Thoracic aorta (tissue), 2 donors: ENCODE measurements around the gene RCAN3. TPM values are rescaled to one million over a fixed set of nuclear protein-coding genes. Genes with fewer than 3 reads are reported as not detected.
"Not testable (repeated sequence)": the region's sequence is repeated elsewhere in the genome, so short reads cannot be mapped to it uniquely, and the experiment has no call there.

ENCODE experiments used
- ATAC-seq: fragments of 150-250 bp; one replicate; pipeline ENCODE4 v1.8.0; 2017; ENCODE audit warnings: low read depth; ENCODE audit not compliant: insufficient number of reproducible peaks, low FRiP score
- DNase-seq: peaks from one replicate; pipeline ENCODE4 v3.0.0-alpha.2; 2020; ENCODE audit warnings: low spot score
- H3K27ac ChIP-seq, 2 donors: fragments of 200-600 bp; sonication (generic); 1 replicate in 1 of 2; 2 replicates in 1 of 2; pipeline ENCODE4 v1.5.1; 2016; ENCODE audit warnings: mild to moderate bottlenecking in 2 of 2, moderate library complexity in 2 of 2
- H3K27me3 ChIP-seq: fragments of 200-600 bp; sonication (generic); replicated peaks from 2 replicates; pipeline ENCODE4 v1.6.0; 2016; ENCODE audit warnings: mild to moderate bottlenecking; ENCODE audit not compliant: insufficient read depth
- H3K36me3 ChIP-seq: fragments of 200-600 bp; sonication (generic); one replicate; pipeline ENCODE4 v1.5.1; 2016
- H3K4me1 ChIP-seq, 2 donors: fragments of 200-600 bp; sonication (generic); 1 replicate in 1 of 2; 2 replicates in 1 of 2; pipeline versions ENCODE4 v1.5.1 to v1.6.0; 2016; ENCODE audit warnings: low read depth in 2 of 2, mild to moderate bottlenecking in 1 of 2; ENCODE audit not compliant: control insufficient read depth in 1 of 2
- H3K4me3 ChIP-seq: fragments of 200-600 bp; sonication (generic); 2 replicates; pipeline ENCODE4 v1.5.1; 2016; ENCODE audit warnings: mild to moderate bottlenecking
- H3K9me3 ChIP-seq: fragments of 200-600 bp; sonication (generic); 2 replicates; pipeline ENCODE4 v1.5.1; 2016
- total RNA-seq, 2 donors: library from RNA; depleted of rRNA; stranded (reverse); fragments of >200 nt; gene quantifications; one replicate each; pipeline versions ENCODE4 v1.1.0 to v1.2.3, GENCODE V29; 2016
- TF ChIP-seq, protein P1 (sequence below): fragments of 200-600 bp; sonication (generic); IDR thresholded peaks from one replicate; pipeline ENCODE4 v1.5.1; 2019; ENCODE audit warnings: antibody characterized with exemption

The RCAN3 gene
- total RNA-seq, 2 donors from 2014 or later = 2.6 to 7.3 TPM

DNA sequence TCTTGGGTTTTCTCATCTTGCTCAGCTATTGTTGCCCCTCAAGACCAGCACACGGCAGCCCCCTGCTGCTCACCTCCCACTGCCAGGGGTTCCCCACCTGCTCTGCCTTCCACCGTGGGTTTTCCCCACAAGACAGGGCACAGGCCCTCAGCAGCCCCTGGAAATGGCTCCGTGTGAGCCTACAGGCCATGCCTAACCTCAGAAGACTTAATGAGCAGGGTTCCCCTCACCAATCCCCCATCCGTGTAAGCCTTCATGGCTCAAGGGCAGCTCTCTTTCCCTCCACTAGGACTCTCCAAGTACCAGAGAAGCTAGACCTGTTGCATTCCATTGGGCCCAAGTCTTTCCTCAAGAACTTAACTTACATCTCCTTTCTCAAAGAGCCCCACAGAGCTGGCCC is 18.4 kb upstream of the RCAN3 start:
- Histone ChIP-seq H3K4me3 (no peak overlapping the region), H3K36me3 (no peaks in the 10 kb centered on the region), H3K9me3 (no peaks in the 10 kb centered on the region), H3K4me1 (no peaks in the 10 kb centered on the region), H3K27ac (no peak overlapping the region), H3K27me3 (no peaks in the 10 kb centered on the region)
- TF ChIP-seq, protein P1, sequence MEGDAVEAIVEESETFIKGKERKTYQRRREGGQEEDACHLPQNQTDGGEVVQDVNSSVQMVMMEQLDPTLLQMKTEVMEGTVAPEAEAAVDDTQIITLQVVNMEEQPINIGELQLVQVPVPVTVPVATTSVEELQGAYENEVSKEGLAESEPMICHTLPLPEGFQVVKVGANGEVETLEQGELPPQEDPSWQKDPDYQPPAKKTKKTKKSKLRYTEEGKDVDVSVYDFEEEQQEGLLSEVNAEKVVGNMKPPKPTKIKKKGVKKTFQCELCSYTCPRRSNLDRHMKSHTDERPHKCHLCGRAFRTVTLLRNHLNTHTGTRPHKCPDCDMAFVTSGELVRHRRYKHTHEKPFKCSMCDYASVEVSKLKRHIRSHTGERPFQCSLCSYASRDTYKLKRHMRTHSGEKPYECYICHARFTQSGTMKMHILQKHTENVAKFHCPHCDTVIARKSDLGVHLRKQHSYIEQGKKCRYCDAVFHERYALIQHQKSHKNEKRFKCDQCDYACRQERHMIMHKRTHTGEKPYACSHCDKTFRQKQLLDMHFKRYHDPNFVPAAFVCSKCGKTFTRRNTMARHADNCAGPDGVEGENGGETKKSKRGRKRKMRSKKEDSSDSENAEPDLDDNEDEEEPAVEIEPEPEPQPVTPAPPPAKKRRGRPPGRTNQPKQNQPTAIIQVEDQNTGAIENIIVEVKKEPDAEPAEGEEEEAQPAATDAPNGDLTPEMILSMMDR = no peak
- ATAC-seq (no peak), DNase-seq (no peak)

DNA sequence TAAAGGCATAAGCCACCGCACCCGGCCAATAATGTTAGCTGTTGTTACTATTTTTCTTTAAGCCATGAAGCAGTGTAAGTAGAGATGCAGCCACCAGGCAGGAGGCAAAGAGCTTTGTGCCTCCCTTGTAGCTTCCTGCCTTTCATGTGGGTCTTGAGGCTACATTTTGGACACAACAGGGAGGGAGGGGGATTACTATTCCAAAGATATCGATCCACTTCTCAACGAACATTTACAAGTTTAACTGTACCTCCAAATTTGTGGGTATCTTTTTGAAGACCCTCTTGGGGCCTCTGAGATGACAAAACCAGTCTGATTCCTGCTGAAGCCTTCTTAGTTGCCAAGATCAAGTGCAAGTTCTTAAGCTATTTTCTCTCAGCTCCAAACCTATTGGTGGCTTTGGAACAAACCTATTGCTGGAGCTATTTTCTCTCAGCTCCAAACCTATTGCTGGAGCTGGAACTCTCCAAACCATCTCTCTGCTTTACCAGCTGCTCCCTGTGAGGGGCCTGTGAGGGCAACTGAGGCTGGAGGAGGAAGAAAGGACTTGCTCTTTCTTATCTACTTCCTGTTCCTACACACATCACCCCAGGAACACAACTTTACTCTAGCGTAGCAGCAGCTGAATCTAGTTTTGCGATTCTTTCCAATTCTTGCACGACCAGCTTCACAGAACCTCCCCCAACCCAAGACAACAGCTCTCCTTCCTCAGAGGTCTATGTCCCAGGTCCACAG is 16.1 kb upstream of the RCAN3 start:
- no peaks in the 10 kb centered on the region for H3K4me1 ChIP-seq
- TF ChIP-seq, protein P1 = no peak
- no peak for DNase-seq
- no peaks in the 10 kb centered on the region for H3K27me3 ChIP-seq
- H3K36me3 ChIP-seq = no peaks in the 10 kb centered on the region
- no peak overlapping the region for H3K4me3 ChIP-seq
- no peak overlapping the region for H3K27ac ChIP-seq
- H3K9me3 ChIP-seq = no peaks in the 10 kb centered on the region
- no peak for ATAC-seq

DNA sequence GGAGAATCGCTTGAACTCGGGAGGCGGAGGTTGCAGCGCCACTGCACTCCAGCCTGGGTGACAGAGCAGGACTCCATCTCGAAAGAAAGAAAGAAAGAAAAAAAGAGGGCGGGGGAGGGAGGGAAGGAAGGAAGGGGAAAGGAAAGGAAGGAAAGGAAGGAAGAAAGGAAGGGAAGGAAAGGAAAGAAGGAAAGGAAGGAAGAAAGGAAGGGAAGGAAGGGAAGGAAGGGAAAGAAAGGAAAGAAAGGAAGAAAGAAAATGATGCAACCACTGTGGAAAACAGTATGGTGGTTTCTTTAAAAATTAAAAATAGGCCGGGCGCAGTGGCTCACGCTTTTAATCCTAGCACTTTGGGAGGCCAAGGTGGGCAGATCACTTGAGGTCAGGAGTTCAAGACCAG is 15.2 kb upstream of the RCAN3 start:
- Histone ChIP-seq H3K4me1 (no peaks in the 10 kb centered on the region), H3K4me3 (no peak overlapping the region), H3K27me3 (no peaks in the 10 kb centered on the region), H3K9me3 (no peaks in the 10 kb centered on the region), H3K27ac (no peak overlapping the region), H3K36me3 (no peaks in the 10 kb centered on the region)
- TF ChIP-seq, protein P1 = no peak
- ATAC-seq (no peak), DNase-seq (no peak)

DNA sequence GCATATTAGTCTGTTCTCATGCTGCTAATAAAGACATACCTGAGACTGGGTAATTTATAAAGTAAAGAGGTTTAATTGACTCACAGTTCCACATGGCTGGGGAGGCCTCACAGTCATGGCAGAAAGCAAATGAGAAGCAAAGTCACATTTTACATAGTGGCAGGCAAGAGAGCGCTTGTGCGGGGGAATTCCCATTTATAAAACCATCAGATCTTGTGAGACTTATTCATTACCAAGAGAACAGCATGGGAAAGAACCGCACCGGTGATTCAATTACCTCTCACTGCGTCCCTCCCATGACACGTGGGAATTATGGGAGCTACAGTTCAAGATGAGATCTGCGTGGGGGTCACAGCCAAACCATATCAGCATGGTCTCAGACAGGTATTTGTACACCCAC is 14.5 kb upstream of the RCAN3 start:
- H3K27ac ChIP-seq, ATAC-seq, DNase-seq, H3K4me3 ChIP-seq, H3K9me3 ChIP-seq, H3K4me1 ChIP-seq, H3K27me3 ChIP-seq, H3K36me3 ChIP-seq: not testable (repeated sequence)

DNA sequence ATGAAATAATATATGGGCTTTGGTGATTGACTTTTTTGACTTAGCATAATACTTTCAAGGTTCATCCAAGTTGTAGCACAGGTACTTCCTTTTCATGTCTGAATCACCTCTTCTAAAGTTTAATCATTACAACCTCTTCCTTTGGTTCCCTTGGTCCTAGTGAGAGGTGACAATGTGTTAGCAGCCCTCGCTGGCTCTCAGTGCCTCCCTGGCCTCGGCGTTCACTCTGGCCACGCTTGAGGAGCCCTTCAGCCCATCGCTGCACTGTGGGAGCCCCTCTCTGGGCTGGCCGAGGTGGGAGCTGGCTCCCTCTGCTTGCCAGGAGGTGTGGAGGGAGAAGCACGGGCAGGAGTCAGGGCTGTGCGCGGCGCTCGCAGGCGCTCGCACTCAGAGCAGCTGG is 13.0 kb upstream of the RCAN3 start:
- TF ChIP-seq, protein P1 = no peak
- no peak for DNase-seq
- H3K36me3 ChIP-seq = no peaks in the 10 kb centered on the region
- ATAC-seq = no peak
- H3K4me3 ChIP-seq = no peak overlapping the region
- no peaks in the 10 kb centered on the region for H3K4me1 ChIP-seq
- H3K9me3 ChIP-seq = no peaks in the 10 kb centered on the region
- H3K27ac ChIP-seq = no peak overlapping the region
- no peaks in the 10 kb centered on the region for H3K27me3 ChIP-seq
